SK-N-SH (cell line): ENCODE measurements around the gene SYCN. TPM values are rescaled to one million over a fixed set of nuclear protein-coding genes. Genes with fewer than 3 reads are reported as not detected.

Experiments
- CTCF ChIA-PET: fragments of 300-600, 350-600 bp; formaldehyde crosslinking; extraction: SDS; loops from one replicate; lab custom pipeline; 2021; lab: Yijun Ruan, JAX
- POLR2A ChIA-PET: fragments of 350-600 bp; sonication (Branson Sonifier 250); formaldehyde crosslinking; extraction: SDS; loops from one replicate; lab custom pipeline; 2020; ENCODE audit warnings: antibody characterized with exemption, inconsistent platforms; lab: Yijun Ruan, JAX
- DNase-seq: peaks from one replicate; pipeline ENCODE4 v3.0.0; 2012
- H2AFZ ChIP-seq: fragments of 200-600 bp; sonication (generic); 2 replicates; pipeline ENCODE4 v1.8.1; 2016; ENCODE audit warnings: antibody characterized with exemption, mild to moderate bottlenecking, low read depth
- H3F3A ChIP-seq: fragments of 200-600 bp; sonication (generic); replicated peaks from 2 replicates; pipeline ENCODE3; 2016; ENCODE audit warnings: antibody characterized with exemption, mild to moderate bottlenecking; ENCODE audit not compliant: insufficient read depth
- H3K27ac ChIP-seq, 2 experiments: fragments of 200-500 bp in 1 of 2; fragments of 200-600 bp in 1 of 2; sonication (Bioruptor generic) in 1 of 2; sonication (generic), shearing (Covaris generic) in 1 of 2; 2 replicates each; pipeline versions ENCODE4 v1.5.1 to v1.6.1; 2014 to 2016; ENCODE audit warnings: low read depth in 2 of 2, inconsistent platforms in 1 of 2, low read length in 1 of 2, mild to moderate bottlenecking in 1 of 2, mixed read lengths in 1 of 2
- H3K27me3 ChIP-seq: fragments of 200-600 bp; sonication (generic), shearing (Covaris generic); 2 replicates; pipeline ENCODE4 v1.6.1; 2016; ENCODE audit warnings: mixed run types; ENCODE audit not compliant: insufficient read depth
- H3K36me3 ChIP-seq, 2 experiments: fragments of 200-500 bp in 1 of 2; fragments of 200-600 bp in 1 of 2; sonication (Bioruptor generic) in 1 of 2; sonication (generic) in 1 of 2; replicated peaks in 1 of 2; 2 replicates each; pipeline versions ENCODE3 to v1.5.1; 2014 to 2016; ENCODE audit warnings: low read length in 1 of 2, mild to moderate bottlenecking in 1 of 2; ENCODE audit not compliant: insufficient read depth in 2 of 2, control insufficient read depth in 1 of 2
- H3K4me1 ChIP-seq, 2 experiments: fragments of 200-500 bp in 1 of 2; fragments of 200-600 bp in 1 of 2; sonication (Bioruptor generic) in 1 of 2; sonication (generic), shearing (Covaris generic) in 1 of 2; 2 replicates each; pipeline versions ENCODE4 v1.5.1 to v1.6.1; 2014 to 2016; ENCODE audit warnings: low read depth in 1 of 2, low read length in 1 of 2, mixed run types in 1 of 2; ENCODE audit not compliant: insufficient read depth in 2 of 2, control insufficient read depth in 1 of 2
- H3K4me2 ChIP-seq: fragments of 200-600 bp; sonication (generic), shearing (Covaris generic); 2 replicates; pipeline ENCODE4 v1.6.1; 2017; ENCODE audit warnings: mixed run types
- H3K4me3 ChIP-seq, 2 experiments: fragments of 200-500 bp in 1 of 2; fragments of 200-600 bp in 1 of 2; sonication (Bioruptor generic) in 1 of 2; sonication (generic), shearing (Covaris generic) in 1 of 2; 2 replicates each; pipeline versions ENCODE4 v1.5.1 to v1.8.1; 2014 to 2016; ENCODE audit warnings: low read depth in 2 of 2, inconsistent platforms in 1 of 2, low read length in 1 of 2, mild to moderate bottlenecking in 1 of 2, mixed read lengths in 1 of 2, moderate library complexity in 1 of 2
- H3K79me2 ChIP-seq: fragments of 200-600 bp; sonication (generic); 2 replicates; pipeline ENCODE4 v1.8.1; 2017; ENCODE audit warnings: mild to moderate bottlenecking; ENCODE audit not compliant: insufficient read depth
- H3K9ac ChIP-seq: fragments of 200-600 bp; sonication (generic); 2 replicates; pipeline ENCODE4 v1.6.1; 2017; ENCODE audit warnings: mixed run types
- H3K9me2 ChIP-seq: fragments of 200-600 bp; sonication (generic); 2 replicates; pipeline ENCODE4 v1.6.1; 2017; ENCODE audit warnings: mixed run types
- H3K9me3 ChIP-seq: fragments of 200-600 bp; sonication (generic); 2 replicates; pipeline ENCODE4 v1.6.1; 2017; ENCODE audit warnings: mixed run types, mild to moderate bottlenecking, moderate library complexity
- H4K20me1 ChIP-seq: fragments of 200-600 bp; sonication (generic); 2 replicates; pipeline ENCODE4 v1.6.1; 2017; ENCODE audit warnings: mild to moderate bottlenecking, mixed run types; ENCODE audit not compliant: insufficient read depth
- ELF1 ChIP-seq: IDR thresholded peaks from 2 replicates; pipeline ENCODE4 v1.4.0; 2012
- EP300 ChIP-seq, 2 experiments: IDR thresholded peaks; 2 replicates each; pipeline versions ENCODE4 v1.4.0 to v1.6.1; 2012; ENCODE audit warnings: borderline replicate concordance in 1 of 2, low read depth in 1 of 2, low read length in 1 of 2
- FOSL2 ChIP-seq: IDR thresholded peaks from 2 replicates; pipeline ENCODE4 v1.4.0; 2012; ENCODE audit warnings: low read depth, mild to moderate bottlenecking, moderate library complexity, borderline replicate concordance
- FOXJ3 ChIP-seq: sonication (generic); formaldehyde crosslinking; IDR thresholded peaks from 2 replicates; pipeline ENCODE4 v1.5.1; 2020; ENCODE audit warnings: mild to moderate bottlenecking, missing genetic modification reagents
- FOXM1 ChIP-seq: IDR thresholded peaks from 2 replicates; pipeline ENCODE4 v1.4.0; 2012; ENCODE audit warnings: low read depth, mild to moderate bottlenecking
- GABPA ChIP-seq: IDR thresholded peaks from 2 replicates; pipeline ENCODE4 v1.4.0; 2012; ENCODE audit warnings: low read depth, mild to moderate bottlenecking
- JUND ChIP-seq: IDR thresholded peaks from 2 replicates; pipeline ENCODE4 v1.4.0; 2012
- MEF2A ChIP-seq: IDR thresholded peaks from 2 replicates; pipeline ENCODE4 v1.4.0; 2012; ENCODE audit warnings: low read depth, borderline replicate concordance
- MXI1 ChIP-seq: IDR thresholded peaks from 2 replicates; pipeline ENCODE4 v1.6.1; 2012; ENCODE audit warnings: mild to moderate bottlenecking, low read depth, low read length, improper control_type of control experiment
- NRF1 ChIP-seq: IDR thresholded peaks from 2 replicates; pipeline ENCODE4 v1.6.1; 2012; ENCODE audit warnings: low read depth, mild to moderate bottlenecking, low read length
- PBX3 ChIP-seq: IDR thresholded peaks from 2 replicates; pipeline ENCODE4; 2012
- POLR2AphosphoS5 ChIP-seq: IDR thresholded peaks from 2 replicates; pipeline ENCODE4 v1.6.1; 2012; ENCODE audit warnings: low read depth, low read length
- RXRA ChIP-seq: IDR thresholded peaks from 2 replicates; pipeline ENCODE4 v1.4.0; 2012; ENCODE audit warnings: low read depth, mild to moderate bottlenecking, borderline replicate concordance
- TAF1 ChIP-seq: IDR thresholded peaks from 2 replicates; pipeline ENCODE4 v1.6.1; 2012; ENCODE audit warnings: low read depth, mild to moderate bottlenecking, low read length, moderate library complexity, borderline replicate concordance
- TCF12 ChIP-seq: IDR thresholded peaks from 2 replicates; pipeline ENCODE4 v1.4.0; 2012
- TEAD4 ChIP-seq: IDR thresholded peaks from 2 replicates; pipeline ENCODE4 v1.4.0; 2012; ENCODE audit warnings: mild to moderate bottlenecking, borderline replicate concordance; ENCODE audit not compliant: insufficient read depth
- USF2 ChIP-seq: fragments of 150-350 bp; IDR thresholded peaks from 2 replicates; pipeline ENCODE4 v1.6.1; 2017; ENCODE audit warnings: antibody characterized with exemption, low read length, low read depth, borderline replicate concordance
- ZBTB33 ChIP-seq: IDR thresholded peaks from 2 replicates; pipeline ENCODE4 v1.4.0; 2012; ENCODE audit warnings: low read depth, borderline replicate concordance
- WGBS: methylation state at CpG from one replicate; pipeline ENCODE4 v1.1.6; 2017; ENCODE audit warnings: low lambda C conversion rate; 5-methylcytosine and 5-hydroxymethylcytosine counted together
- polyA plus RNA-seq, 3 experiments: library from polyadenylated mRNA; depleted of rRNA; stranded (reverse); fragments of >200 nt; gene quantifications; 2 replicates each; pipeline ENCODE4 v1.2.3, GENCODE V29; 2012

The SYCN gene
- polyA plus RNA-seq, 1 of the 3 experiments (the other 2 are of a cell fraction), result not detected

GRCh38 chr19:39188960-39189359 is 15.1 kb downstream of the SYCN start:
- H3F3A ChIP-seq, result no peaks in the 10 kb centered on the region
- no peak overlapping the region for H3K4me3 ChIP-seq
- H3K27ac ChIP-seq, result no peak overlapping the region
- H3K4me2 ChIP-seq, result no peak overlapping the region
- POLR2A ChIA-PET, result no interaction called here
- no peaks in the 10 kb centered on the region for H4K20me1 ChIP-seq
- CTCF ChIA-PET, result interaction anchor here (1.3 to 3.1 kb wide), 4 partner anchors 14 to 79 kb away, joined by 3 to 37 read pairs (median 26); no protein-coding TSS in a partner anchor
- no peak overlapping the region for H2AFZ ChIP-seq
- H3K9me3 ChIP-seq, result no peaks in the 10 kb centered on the region
- WGBS, result 76% methylated on average over 6 of the region's 6 CpGs
- H3K36me3 ChIP-seq, result no peaks in the 10 kb centered on the region
- no peaks in the 10 kb centered on the region for H3K9me2 ChIP-seq
- H3K79me2 ChIP-seq, result no peaks in the 10 kb centered on the region
- DNase-seq, result no peak
- no peak overlapping the region for H3K9ac ChIP-seq
- no peak for TF ChIP-seq MXI1
- TF ChIP-seq RXRA, result no peak
- no peak for TF ChIP-seq PBX3
- TF ChIP-seq TEAD4, result no peak
- no peak for TF ChIP-seq TAF1
- TF ChIP-seq FOSL2, result no peak
- no peak for TF ChIP-seq TCF12
- TF ChIP-seq NRF1, result no peak
- TF ChIP-seq, all 33 proteins: peak for 0
- H3K27me3 ChIP-seq, result no peaks in the 10 kb centered on the region
- peaks cover 0 to 8% of the 10 kb centered on the region in 2 experiments; a peak in 1 of 4 replicates for H3K4me1 ChIP-seq

GRCh38 chr19:39187552-39187943 is 16.5 kb downstream of the SYCN start:
- Histone ChIP-seq H2AFZ (no peak overlapping the region), H3K4me3 (no peak overlapping the region; a peak in 1 of 4 replicates), H3K4me2 (no peak overlapping the region), H3K79me2 (no peaks in the 10 kb centered on the region), H3K36me3 (no peaks in the 10 kb centered on the region)
- no peak for DNase-seq
- TF ChIP-seq JUND (no peak), MEF2A (no peak), ZBTB33 (no peak), EP300 (IDR thresholded peaks at IDR 0.05; ENCODE audit: borderline replicate concordance in 1 of 2, low read depth in 1 of 2, low read length in 1 of 2) (no peak), FOXJ3 (CRISPR knock-in tag) (no peak), USF2 (no peak), FOSL2 (no peak), GABPA (no peak), FOXM1 (no peak), ELF1 (no peak), POLR2AphosphoS5 (no peak), RXRA (no peak)
- TF ChIP-seq, all 33 proteins: peak for 0
- CTCF ChIA-PET, result interaction anchor here (0.6 to 3.1 kb wide), 20 partner anchors 11 to 248 kb away, joined by 3 to 37 read pairs (median 4); partner anchors contain the start of gene SYCN
- Histone ChIP-seq H3K4me1 (peaks cover 0 to 3% of the 10 kb centered on the region in 2 experiments; a peak in 1 of 4 replicates), H3K9me3 (no peaks in the 10 kb centered on the region), H3K27ac (no peak overlapping the region), H3F3A (no peaks in the 10 kb centered on the region), H3K27me3 (no peaks in the 10 kb centered on the region), H3K9ac (no peak overlapping the region), H3K9me2 (no peaks in the 10 kb centered on the region), H4K20me1 (no peaks in the 10 kb centered on the region)
- WGBS, result 45% methylated on average over 5 of the region's 8 CpGs
- POLR2A ChIA-PET, result no interaction called here
